SW480 (cell line): ENCODE data around the gene OARD1.

Source experiments
- DNase-seq: peaks from one replicate; pipeline ENCODE4 v3.0.0-alpha.2; 2016; ENCODE audit warnings: low spot score

The OARD1 gene

DNA sequence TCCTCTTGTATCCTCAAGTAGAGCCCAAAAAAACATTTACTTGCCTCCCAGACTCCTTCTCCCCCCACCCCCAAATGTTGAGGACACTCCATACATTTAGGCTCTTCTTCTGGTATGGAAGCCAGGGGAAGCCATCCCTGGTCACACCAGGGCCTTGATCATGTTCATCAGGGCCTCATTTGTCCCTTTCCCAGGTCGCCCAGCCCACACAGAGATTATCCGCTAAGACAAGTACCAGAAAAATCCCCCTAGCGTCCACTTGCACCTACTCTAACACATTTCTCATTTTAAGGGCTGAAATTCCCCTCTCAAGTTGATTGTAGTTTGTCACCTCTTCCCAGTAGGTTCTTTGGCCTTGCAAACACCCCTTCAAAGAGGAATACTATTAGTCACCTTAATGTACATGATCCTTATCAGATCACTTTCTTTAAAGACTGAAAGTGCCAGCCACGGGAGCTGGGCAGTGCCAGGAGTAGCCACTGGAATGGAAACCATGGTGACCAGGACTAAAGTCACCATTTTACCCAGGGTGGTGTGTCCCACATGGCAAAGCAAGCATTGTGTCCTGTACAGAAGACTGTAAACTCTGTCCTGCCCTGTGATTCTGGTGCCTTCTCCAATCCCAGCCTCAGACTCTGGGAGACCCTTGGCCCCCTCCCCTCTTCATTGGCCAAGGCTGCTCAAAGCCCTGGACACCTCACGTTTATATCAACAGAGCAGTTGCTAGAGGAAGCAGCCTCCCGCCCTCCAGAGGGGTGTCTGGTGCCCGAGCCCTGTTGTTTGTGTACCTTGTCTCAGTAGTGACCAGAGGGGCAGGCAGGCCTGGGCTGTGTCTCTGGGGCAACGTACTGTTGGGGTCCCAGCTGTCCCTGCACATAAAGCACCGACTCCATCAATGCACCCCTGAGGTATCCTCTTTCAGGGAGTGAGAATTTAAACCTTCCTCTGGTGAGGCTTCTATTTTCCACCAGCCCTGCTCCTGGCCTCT lies 24.1 kb downstream of the OARD1 start:
- peak; percentile 5 for DNase-seq

DNA sequence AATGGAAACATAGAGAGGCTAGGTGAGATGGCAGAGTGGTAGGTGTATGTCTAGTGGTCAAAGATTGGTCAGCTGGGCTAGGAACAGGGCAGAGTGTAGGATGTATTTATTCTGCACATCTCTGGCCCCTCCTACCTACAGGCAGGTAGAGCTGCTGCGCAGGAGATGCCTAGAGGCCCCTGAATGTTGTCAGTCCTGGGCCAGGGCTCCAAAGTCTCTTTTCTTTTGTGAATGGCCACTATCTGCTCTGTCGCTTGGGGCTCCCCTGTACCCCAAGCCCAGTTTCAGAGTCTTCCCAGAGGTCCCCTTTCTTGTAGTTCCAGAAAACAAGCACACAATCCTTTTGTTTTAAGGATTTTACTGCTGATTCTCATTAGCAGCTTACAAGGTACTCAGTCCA lies 24.9 kb downstream of the OARD1 start:
- DNase-seq: no peak

DNA sequence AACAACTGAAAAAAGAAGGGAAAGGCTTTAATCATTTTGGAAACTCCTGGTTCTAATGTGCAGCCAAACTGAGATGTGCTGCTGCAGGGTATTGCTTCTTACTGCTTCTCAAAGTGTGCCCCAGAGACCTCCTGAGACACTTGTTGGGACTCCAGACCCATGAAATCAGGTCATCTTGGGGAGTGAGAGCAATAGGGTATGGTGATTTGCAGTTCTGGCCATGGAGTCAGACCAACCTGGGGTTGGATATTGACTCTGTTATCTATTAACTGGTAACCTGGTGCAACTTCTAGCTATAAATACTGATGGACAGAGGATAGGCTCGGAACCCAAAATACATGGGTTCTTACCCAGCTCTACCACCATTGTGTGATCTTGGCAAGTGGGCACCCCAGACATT lies 26.1 kb downstream of the OARD1 start:
- no peak for DNase-seq

DNA sequence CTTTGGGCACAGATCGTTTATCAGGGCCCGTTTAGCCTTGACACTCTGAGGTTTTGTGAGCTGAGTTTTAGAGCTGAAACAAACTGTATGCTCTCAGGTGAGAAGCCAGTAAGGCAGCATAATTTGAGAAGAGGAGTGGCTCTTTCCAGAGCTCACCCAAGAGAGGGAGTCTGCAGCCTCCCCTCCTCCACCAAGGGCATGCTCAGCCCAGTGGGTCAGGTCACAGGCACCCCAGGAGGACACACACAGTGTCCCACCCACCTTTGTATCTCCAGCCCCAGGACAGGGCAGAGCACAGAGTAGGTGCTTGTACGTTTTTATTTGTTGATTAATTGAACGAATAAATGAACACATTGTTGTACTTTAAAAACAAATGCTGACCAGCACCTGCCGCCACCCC lies 26.5 kb downstream of the OARD1 start:
- no peak for DNase-seq

DNA sequence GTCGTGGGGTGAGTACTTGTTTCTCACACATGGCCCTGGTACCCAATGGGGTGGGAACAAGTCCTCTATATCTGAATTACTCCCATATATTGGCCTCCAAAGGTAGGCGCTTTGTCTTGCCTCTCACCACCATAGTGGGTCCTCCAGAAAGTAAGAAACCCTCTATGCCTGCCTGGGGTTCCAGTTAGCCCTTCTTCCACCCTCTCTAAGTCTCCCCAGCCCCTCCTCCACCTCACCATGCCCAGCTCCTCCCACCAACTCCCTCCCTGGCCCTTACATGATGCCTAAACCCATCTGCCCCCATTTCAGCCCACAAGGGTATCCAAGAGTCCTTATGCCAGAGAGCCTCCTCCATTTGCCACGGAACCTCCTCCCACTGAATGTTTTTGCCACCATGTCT lies 29.0 kb downstream of the OARD1 start:
- DNase-seq: no peak

DNA sequence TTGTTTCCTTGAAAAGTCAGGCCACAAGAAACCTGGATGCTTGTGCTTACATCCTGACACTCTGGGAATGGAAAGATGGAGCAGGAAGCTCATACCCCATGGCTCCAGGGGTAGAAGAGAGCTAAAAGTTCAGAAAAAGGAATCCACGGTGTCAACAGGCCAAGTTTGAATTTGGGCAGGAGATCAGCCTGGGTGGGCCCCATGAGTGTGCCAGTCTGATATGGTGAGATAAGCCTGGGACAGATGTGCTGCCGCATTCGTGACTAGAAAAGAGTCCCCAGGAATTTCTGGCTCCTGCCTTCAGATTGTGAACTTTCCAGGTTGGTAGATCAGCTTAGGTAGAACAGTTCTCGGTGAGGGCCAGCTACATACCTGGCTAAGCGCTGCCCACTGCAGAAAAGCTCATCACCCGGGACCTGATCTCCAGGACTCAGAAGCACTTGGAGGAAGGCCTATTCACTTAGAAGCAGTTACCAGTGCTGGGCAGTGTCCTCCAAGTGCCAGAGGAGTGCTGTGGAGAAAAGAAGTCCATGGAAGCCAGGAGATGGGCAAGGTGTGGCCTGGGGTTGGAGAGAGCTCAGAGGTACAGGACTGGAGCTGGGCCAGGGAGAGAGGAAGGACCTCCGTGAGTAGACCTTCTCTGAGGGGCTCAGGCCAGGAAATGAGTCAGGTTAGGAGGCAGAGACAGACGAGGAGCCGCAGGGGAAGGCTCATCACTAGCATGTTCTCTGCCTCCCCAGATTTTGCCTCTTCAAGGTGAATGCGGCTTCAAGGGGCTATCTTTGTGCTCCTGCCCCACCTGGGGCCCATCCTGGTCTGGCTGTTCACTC lies 29.7 kb downstream of the OARD1 start, which contains the start of gene TSPO2:
Gene TSPO2, plus strand, starts transcription at position 242 of the 830 bp plus-strand sequence. Its CDS starts 519 bp downstream, at position 761.
- no peak for DNase-seq

DNA sequence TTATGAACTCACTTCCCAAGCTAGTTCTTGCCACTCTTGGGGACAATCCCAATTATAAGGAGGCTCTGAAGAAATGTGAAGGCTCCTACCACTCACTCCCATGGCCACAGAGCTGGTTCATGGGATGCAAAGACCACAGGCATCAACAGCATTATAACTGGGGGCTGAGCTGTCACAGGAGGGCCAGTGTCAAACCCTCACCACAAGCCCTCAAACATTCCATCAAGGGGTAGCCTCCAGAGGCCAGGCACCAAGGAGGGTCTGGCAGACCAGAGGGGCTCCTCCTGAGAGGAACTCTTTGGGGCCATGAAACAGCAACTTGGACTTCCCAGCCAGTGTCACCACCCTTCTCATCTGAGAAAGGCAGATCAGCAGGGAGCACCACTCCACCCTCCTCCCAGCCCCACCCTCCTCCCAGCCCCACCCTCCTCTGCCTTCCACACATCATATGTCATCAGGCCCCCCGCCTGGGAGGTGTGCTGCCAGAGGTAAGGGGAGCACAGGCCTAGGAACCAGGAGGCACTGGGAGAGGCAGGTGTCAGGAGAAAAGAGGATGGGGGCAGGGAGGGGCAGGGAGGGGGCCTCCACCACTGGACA lies 31.1 kb downstream of the OARD1 start:
- DNase-seq: no peak

DNA sequence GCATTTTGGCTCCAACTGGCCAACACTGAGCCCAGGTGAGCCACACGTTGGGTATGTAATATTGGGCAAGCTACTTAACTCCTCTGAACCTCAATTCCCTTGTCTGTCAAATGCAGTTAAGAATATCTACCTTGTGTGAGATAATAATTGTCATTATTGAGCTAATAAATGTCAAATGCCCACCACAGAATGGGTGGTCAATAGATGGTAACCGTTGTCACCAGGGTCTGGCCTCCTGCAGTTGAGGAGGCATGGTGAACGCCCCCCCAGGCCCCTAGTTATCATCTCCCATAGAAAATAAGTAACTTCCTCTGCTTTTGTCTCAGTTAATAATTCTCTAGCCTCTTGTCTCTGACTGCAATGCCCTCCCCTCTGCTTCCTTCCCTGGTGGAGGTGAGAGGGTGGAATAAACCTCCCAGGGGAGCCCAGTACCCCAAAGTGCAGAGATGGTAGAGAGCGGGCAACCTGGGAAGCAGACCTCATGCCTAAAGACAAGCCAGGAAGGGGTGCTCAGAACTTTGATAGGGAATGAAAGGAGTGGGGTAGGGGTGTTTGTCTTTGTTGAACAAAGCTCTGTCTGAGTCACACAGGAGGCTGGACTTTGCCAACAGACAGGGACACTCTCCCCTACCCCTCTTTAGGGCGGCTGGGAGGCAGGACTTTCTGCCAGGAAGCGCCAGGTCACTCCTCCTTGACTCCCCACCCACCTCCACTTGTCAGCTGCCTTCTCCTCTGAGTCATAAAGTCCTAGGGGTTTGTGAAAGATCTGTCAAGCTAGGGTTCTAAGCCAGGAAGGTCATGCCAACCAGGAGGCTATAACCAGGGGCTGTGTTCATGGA lies 31.8 kb downstream of the OARD1 start:
- peak; percentile 69 for DNase-seq

DNA sequence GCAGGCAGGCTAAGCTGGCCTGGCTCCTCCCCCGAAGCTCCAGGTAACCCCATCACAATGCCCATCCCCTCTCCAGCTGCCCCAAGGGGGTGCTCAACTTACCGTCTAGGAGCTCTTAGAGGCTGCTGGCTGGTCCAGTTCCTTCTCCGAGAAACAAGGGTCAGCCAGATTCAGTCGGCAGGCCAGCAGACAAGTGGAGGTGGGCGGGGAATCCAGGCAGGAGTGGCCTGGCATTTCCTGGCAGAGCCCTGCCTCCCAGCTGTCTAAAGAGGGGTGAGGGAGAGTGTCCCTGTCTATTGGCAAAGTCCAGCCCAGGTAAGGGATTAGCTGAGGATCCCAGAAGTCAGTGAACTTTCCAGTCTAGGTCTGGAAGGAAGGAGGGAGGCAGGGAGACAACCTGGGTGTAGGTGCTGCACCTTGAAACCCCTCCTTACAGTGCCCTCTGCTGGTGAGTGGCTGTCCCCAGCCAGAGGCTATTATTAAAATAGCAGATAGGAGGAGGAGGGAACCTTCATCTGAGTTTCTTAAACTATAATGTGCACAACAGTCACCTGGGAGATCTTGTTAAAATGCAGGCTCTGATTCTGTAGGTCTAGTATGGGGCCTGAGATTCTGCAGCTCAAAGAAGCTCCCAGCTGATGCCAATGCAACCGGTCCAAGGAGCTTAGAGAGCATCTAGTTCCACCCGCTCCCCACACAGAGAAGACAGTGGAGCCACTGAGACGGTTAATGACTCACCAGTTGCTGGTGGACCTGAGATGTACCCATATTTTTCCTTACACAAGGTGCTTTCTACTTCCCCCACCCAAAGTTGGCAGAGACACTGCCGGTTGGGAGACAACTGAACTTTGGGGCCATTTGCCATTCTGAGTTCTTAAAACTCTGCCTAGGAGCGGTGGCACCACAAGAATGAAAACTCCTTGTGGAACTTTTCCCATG lies 32.8 kb downstream of the OARD1 start, which contains the start of gene UNC5CL:
Gene UNC5CL, minus strand, starts transcription at position 162 of the 939 bp plus-strand sequence. CDS start 4,147 bp downstream, outside the sequence.
- peak; percentile 56 for DNase-seq

DNA sequence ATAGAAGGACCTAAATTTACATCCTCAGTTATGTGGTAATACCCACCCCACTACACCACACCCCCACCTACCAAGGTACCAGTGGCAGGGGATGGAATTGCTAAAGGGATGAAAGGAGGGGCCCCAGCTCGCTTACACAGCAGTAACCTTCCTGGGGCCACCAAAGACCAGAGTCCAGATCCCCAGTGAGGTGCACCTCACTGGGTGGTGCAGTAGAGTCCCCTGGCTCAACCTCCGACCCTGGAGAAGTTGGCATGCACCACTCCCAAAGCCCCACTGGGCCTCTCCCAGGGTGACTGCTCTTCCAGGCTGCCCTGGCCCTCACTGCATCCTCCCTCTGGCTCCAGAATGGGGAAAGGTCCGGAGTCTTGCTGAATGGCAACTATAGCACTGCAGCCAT lies 34.0 kb downstream of the OARD1 start:
- DNase-seq: no peak

DNA sequence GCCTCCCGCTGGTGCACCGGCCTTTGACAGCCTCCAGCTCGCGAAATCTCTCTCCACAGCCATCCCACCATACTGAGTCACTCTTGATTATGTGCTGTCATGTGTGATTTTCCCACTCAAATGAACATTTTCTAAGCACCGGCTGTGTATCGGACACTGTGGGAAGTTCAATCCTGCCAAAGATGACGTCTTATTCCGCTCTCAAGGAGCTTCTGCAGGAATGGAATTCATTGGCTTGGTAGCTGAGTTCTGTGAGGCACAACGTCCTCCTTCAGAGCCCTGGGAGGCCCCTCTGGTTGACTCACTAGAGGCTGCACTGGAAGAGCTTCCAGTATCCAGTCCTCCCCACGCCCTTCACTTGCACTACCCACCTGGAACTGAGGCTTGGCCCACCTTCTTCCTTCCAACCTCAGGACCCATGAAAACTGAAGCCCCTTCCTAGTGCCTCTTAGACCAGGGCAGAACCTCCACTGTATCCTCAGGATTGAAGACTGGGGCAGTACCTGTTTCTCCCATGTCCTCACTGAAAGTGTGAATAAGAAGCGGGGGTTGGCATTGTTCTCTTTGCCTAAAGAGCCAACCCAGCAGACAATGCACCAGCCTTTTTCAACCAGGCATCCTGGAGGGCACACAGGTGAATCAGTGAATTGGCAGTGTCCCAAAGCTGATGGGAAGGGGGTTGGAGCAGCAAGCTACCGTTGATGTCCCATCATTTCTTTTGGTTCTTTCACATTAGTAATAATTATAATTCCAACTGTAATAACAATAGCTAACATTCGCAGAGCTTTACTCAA lies 34.9 kb downstream of the OARD1 start:
- no peak for DNase-seq

DNA sequence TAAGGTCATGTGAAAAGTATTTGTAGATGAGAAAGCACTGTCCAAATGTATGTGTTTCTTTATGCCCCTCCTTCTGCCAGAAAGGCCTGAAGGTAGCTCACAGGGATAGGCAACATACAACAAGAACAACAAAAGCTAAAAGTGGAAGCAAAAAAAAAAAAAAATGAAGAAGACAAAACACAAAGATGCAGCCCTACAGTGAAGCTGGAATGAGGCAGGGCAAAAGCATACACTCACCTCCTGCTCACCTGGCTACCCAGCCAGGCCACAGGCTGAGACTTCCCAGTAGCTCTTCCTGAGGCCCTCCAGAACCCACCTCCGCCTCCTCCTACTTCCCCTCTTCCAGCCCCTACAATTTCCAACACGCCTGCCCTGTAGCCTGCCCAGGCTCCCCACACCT lies 35.6 kb downstream of the OARD1 start:
- DNase-seq: no peak

DNA sequence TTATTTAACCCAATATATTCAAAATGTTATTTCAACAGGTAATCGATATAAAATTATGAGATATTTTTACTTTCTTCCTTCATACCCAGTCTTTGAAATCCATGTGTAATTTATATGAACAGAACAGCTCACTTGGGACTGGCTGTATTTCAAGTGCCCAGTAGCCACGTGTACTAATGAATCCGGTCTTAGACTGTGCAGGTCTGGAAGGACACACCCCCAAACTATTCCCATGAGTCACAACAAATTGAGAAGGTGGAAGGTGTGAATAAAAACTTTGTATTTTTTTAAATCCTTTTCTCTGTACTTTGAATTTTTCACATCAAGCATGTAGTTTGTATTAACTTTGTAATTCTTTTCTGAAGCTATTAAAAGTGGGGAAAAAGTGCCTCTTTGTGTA lies 36.0 kb downstream of the OARD1 start:
- DNase-seq: peak; percentile 63

DNA sequence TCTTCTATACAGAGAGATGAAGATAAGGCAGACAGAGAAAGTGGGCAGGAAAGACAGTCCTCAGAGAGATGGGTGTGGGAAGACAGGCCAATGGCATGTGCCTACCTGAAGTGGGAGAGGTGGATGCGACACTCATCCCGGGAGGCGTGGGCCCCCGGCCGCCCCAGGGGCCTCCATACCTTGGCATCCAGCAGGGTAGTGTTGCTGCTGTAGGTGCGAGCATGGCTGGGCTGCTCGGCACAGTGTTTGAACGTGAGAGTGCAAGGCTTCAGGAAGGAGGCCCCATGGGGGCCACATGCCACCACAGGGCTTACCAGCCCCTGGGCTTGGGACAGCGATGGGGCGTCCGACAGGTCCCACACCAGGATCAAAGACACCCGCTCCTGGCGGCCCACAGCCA lies 38.4 kb downstream of the OARD1 start:
- DNase-seq: no peak

DNA sequence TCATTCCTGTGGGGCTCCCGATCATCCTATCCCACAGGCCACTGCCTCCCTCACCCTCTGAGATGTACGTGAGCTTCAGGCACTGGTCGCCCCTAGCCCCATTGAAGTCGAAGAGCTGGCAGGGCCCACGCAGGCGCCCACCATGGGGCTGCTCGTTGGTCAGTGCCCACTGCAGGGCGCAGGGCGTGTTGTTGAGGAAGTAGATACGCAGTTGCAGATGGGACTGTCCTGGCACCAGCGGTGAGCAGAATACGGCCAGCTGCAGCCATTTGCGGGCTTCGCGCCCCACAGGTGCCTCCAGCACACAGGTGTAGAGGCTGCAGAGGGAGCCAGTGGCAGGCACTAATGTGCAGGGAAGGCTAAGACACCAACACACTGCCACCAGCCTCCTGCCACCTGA lies 39.3 kb downstream of the OARD1 start:
- no peak for DNase-seq

DNA sequence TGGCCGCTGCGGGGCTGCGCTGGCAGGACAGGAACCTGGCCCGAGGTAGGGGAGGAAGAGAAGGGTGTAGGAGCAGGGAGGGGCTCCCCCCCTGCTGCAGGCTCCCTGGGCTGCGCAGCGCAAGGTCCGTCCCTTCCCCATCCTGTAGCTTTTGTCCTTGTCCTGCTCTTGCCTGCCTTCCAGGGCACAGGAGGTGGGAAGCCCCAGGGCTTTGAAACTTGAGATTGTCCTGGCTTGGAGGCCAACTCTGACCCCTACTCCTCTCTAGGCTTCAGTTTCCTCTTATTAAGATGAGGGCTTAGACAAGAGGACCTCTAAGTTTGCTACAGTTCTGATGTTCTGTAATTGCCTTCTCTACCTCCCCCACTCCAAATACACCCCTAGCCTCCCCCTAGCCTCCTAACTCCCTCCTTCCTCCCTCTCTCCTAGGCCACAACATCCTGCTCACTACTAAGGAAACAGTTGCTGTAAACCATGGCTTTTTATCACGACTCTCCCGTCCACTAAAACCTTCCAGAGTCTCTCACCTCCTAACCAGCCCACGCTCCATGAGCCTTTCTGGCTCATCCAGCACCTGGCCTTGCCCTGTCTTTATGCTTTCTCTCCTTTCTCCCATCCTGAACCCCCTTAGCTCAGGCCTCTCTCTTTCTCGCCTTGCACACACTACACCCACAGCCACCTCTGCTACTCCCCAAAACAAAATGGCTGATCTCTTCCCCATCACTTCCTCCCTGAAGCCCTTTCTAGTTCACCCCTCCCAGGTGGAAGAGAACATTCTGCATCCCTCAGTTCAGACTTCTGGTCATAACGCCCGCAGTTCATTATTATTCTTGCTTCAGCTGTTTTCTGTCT lies 43.4 kb downstream of the OARD1 start:
- DNase-seq: no peak

DNA sequence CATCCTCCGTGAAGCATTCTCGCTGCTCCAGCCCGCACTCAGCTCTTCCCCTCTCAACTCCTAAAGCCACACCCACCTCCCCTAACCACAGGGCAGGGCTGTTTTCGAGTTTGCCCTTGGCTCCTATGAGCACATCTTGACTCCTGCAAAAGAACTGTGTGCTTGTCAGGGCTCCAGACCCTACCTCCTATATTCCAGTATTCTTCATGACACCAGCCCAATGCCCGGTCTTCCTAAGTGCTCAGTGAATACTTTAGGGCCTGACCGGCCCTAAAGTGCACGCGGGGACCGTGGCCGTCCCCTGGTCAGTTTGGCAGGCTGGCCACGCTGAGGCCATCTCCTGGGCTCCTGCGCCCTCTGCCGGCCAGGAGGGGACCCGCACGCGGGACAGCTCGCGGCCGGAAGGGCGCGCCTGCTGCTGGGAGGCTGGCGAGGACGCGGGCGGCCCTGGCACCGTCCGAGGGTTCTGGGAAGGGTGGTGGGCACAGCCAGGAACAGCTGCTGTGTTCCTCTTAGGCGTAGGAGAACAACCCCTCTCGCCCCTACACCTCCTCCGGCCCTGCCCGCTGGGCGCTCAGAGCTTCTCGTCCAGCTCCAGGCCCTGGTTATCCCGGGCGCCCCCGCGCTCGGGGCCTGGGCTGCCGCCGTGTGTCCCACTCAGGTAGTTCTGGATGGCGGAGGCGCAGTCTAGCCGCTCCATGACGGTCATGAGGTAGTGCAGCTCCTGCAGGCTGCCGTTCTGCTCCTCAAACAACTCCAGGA lies 44.2 kb downstream of the OARD1 start:
- peak; percentile 71 for DNase-seq

DNA sequence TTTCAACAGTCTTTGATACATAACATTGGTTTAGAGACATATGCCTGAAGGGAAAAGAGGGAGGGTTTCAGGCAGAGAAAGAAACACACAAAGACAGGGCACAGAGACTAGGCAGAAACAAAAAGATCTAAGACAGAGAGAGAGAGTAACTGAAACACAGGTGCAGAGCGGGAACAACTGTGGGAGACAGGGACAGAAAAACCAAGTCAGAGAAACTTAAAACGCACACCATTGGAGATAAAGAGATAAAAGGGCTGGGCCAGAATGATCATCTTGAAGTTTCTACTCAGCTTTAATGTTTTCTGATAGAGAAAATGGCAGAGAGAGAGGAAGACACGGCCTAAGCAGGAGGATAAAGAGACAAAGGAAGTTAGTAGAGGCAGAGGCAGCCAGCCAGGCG lies 44.9 kb downstream of the OARD1 start:
- DNase-seq: no peak
